DND-41 (cell line): ENCODE data around the gene PHLDA1.

Experiments
- CTCF ChIP-seq: IDR thresholded peaks from 2 replicates; pipeline ENCODE4 v1.5.1; 2012; ENCODE audit warnings: borderline replicate concordance, low read length, moderate library complexity, mild to moderate bottlenecking; ENCODE audit not compliant: poor library complexity, severe bottlenecking; ENCODE audit errors: extremely low read depth
- EZH2 ChIP-seq: IDR thresholded peaks from 3 replicates; pipeline ENCODE4 v1.6.1; 2012; ENCODE audit warnings: borderline replicate concordance, low read depth, mild to moderate bottlenecking, moderate library complexity, low read length, inconsistent platforms; ENCODE audit not compliant: severe bottlenecking

DNA sequence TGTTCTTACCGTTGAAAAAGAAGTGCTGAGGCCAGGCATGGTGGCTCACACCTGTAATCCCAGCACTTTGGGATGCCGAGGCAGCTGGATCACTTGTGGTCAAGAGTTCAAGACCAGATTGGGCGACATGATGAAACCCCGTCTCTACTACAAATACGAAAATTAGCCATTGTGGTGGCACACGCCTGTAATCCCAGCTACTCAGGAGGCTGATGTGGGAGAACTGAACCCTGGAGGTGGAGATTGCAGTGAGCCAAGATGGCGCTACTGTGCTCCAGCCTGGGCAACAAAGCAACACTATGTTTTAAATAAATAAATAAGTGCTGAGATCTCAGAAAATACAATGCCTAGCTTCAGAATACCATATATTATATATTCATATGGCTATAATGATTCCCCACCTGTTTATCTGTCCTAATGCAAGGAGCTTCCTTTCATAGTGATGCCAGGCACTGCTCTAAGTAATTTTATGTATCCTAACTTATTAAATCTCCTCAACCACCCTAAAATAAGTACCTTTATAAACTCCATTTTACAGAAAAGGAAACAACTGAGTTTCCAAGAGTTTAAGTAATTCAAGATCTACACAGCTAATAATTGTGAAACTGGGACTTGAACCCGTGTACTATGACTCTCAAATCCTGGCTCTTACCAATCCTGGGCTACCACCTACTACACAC, 7.3 kb downstream of the PHLDA1 start:
- no peak for TF ChIP-seq CTCF
- no peak for TF ChIP-seq EZH2
